ENCODE results near the gene LAMC2.
"Not testable (repeated sequence)": the region's sequence is repeated elsewhere in the genome, so short reads cannot be mapped to it uniquely, and the experiment has no call there.

LAMC2 gene

DNA sequence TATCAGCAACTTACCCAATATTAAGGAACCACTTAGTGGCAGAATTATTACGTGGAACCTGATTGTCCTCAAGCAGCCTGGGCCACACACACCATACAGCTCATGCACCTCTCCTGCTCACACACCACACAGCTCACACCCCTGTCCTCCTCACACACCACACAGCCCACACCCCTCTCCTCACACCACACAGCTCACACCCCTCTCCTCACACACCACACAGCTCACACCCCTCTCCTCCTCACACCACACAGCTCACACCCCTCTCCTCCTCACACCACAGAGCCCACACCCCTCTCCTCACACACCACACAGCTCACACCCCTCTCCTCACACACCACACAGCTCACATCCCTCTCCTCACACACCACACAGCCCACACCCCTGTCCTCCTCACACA lies 36.8 kb upstream of the LAMC2 start:
- Histone ChIP-seq H3K9me3 (ENCODE audit: severe bottlenecking) (no peaks in the 10 kb centered on the region), H3K27ac (ENCODE audit: poor library complexity, severe bottlenecking) (peak overlapping the region; percentile 82), H3K4me3 (ENCODE audit: severe bottlenecking) (no peak overlapping the region), H3K36me3 (ENCODE audit: low read depth) (peaks cover 8% of the 10 kb centered on the region; the same call in 1 of the 2 replicates), H3K4me1 (ENCODE audit: insufficient read depth, poor library complexity, severe bottlenecking) (peaks cover 8% of the 10 kb centered on the region), H3K27me3 (ENCODE audit: insufficient read depth, poor library complexity, severe bottlenecking) (no peaks in the 10 kb centered on the region)
- DNase-seq (ENCODE audit: low spot score) (no peak), ATAC-seq (ENCODE audit: low read depth) (no peak; the same call in 2 of the 3 replicates)
- no peak for TF ChIP-seq CTCF (IDR thresholded peaks at IDR 0.05; ENCODE audit: poor library complexity, severe bottlenecking)

GRCh38 chr1:183150032-183150431 lies 36.0 kb upstream of the LAMC2 start:
- DNase-seq (ENCODE audit: low spot score); H3K4me1 ChIP-seq (ENCODE audit: insufficient read depth, poor library complexity, severe bottlenecking); ATAC-seq (ENCODE audit: low read depth); H3K9me3 ChIP-seq (ENCODE audit: severe bottlenecking); H3K36me3 ChIP-seq (ENCODE audit: low read depth); H3K27me3 ChIP-seq (ENCODE audit: insufficient read depth, poor library complexity, severe bottlenecking); H3K4me3 ChIP-seq (ENCODE audit: severe bottlenecking): not testable (repeated sequence)
- H3K27ac ChIP-seq (ENCODE audit: poor library complexity, severe bottlenecking) = peak overlapping the region; percentile 22

GRCh38 chr1:183150445-183150844 lies 35.6 kb upstream of the LAMC2 start:
- no peak for ATAC-seq (ENCODE audit: low read depth)
- no peaks in the 10 kb centered on the region for H3K9me3 ChIP-seq (ENCODE audit: severe bottlenecking)
- peaks cover 8% of the 10 kb centered on the region for H3K4me1 ChIP-seq (ENCODE audit: insufficient read depth, poor library complexity, severe bottlenecking)
- H3K36me3 ChIP-seq (ENCODE audit: low read depth) = peaks cover 3% of the 10 kb centered on the region; the same call in 1 of the 2 replicates
- no peaks in the 10 kb centered on the region for H3K27me3 ChIP-seq (ENCODE audit: insufficient read depth, poor library complexity, severe bottlenecking)
- H3K27ac ChIP-seq (ENCODE audit: poor library complexity, severe bottlenecking) = peak overlapping the region; percentile 22
- TF ChIP-seq CTCF (IDR thresholded peaks at IDR 0.05; ENCODE audit: poor library complexity, severe bottlenecking) = no peak
- DNase-seq (ENCODE audit: low spot score) = no peak
- H3K4me3 ChIP-seq (ENCODE audit: severe bottlenecking) = no peak overlapping the region

DNA sequence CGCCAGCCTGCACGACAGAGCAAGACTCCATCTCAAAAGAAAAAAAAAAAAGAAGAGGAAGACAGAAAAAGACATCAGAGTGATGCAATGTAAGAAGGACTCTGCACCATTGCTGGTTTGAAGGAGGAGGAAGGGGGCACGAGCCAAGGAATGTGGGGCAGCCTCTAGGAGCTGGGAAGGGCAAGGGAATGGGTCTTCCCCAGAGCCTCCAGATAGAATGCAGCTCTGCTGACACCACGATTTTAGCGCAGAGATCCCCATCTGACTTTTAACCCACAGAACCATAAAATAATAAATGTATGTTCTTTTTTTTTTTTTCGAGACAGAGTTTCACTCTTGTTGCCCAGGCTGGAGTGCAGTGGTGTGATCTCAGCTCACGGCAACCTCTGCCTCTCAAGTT lies 33.9 kb upstream of the LAMC2 start:
- Histone ChIP-seq H3K36me3 (ENCODE audit: low read depth) (peaks cover 3% of the 10 kb centered on the region; the same call in 1 of the 2 replicates), H3K4me3 (ENCODE audit: severe bottlenecking) (no peak overlapping the region), H3K27ac (ENCODE audit: poor library complexity, severe bottlenecking) (no peak overlapping the region), H3K9me3 (ENCODE audit: severe bottlenecking) (no peaks in the 10 kb centered on the region), H3K27me3 (ENCODE audit: insufficient read depth, poor library complexity, severe bottlenecking) (no peaks in the 10 kb centered on the region), H3K4me1 (ENCODE audit: insufficient read depth, poor library complexity, severe bottlenecking) (peaks cover 11% of the 10 kb centered on the region)
- ATAC-seq (ENCODE audit: low read depth) (no peak), DNase-seq (ENCODE audit: low spot score) (no peak)
- TF ChIP-seq CTCF (IDR thresholded peaks at IDR 0.05; ENCODE audit: poor library complexity, severe bottlenecking) = no peak

GRCh38 chr1:183155939-183156338 lies 30.1 kb upstream of the LAMC2 start:
- no peak for DNase-seq (ENCODE audit: low spot score)

More at GRCh38 chr1:183155939-183156338, 30.1 kb upstream of the LAMC2 start:
- H3K36me3 ChIP-seq (ENCODE audit: low read depth) = no peaks in the 10 kb centered on the region; the same call in 1 of the 2 replicates
- peak overlapping the region; percentile 16 for H3K27ac ChIP-seq (ENCODE audit: poor library complexity, severe bottlenecking)
- no peaks in the 10 kb centered on the region for H3K9me3 ChIP-seq (ENCODE audit: severe bottlenecking)
- no peaks in the 10 kb centered on the region for H3K27me3 ChIP-seq (ENCODE audit: insufficient read depth, poor library complexity, severe bottlenecking)
- no peak for TF ChIP-seq CTCF (IDR thresholded peaks at IDR 0.05; ENCODE audit: poor library complexity, severe bottlenecking)
- no peak for ATAC-seq (ENCODE audit: low read depth)
- peaks cover 24% of the 10 kb centered on the region for H3K4me1 ChIP-seq (ENCODE audit: insufficient read depth, poor library complexity, severe bottlenecking)
- H3K4me3 ChIP-seq (ENCODE audit: severe bottlenecking) = no peak overlapping the region

All from RWPE2 (cell line).